ENCODE measurements around the gene GNG7. TPM values are rescaled to one million over a fixed set of nuclear protein-coding genes. Genes with fewer than 3 reads are reported as not detected.

The GNG7 gene
- total RNA-seq, 1 donor from 2014 or later, result 1.8 TPM

- H3K36me3 Mint-ChIP-seq (ENCODE audit: low read depth, unreplicated experiment), result no peaks in the 10 kb centered on the region
- no peak for TF ChIP-seq EZH2 (IDR thresholded peaks at IDR 0.05; ENCODE audit: insufficient read depth, low read length)
- TF ChIP-seq, protein P1, sequence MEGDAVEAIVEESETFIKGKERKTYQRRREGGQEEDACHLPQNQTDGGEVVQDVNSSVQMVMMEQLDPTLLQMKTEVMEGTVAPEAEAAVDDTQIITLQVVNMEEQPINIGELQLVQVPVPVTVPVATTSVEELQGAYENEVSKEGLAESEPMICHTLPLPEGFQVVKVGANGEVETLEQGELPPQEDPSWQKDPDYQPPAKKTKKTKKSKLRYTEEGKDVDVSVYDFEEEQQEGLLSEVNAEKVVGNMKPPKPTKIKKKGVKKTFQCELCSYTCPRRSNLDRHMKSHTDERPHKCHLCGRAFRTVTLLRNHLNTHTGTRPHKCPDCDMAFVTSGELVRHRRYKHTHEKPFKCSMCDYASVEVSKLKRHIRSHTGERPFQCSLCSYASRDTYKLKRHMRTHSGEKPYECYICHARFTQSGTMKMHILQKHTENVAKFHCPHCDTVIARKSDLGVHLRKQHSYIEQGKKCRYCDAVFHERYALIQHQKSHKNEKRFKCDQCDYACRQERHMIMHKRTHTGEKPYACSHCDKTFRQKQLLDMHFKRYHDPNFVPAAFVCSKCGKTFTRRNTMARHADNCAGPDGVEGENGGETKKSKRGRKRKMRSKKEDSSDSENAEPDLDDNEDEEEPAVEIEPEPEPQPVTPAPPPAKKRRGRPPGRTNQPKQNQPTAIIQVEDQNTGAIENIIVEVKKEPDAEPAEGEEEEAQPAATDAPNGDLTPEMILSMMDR (IDR thresholded peaks at IDR 0.05; ENCODE audit: insufficient read depth, low read depth, low read length), result no peak
- Histone ChIP-seq H3K4me3 (ENCODE audit: insufficient read depth, low read depth, low read length) (no peak overlapping the region), H3K4me2 (ENCODE audit: low read length) (peak overlapping the region; percentile 70), H3K27ac (ENCODE audit: low read depth, low read length) (no peak overlapping the region), H2AFZ (ENCODE audit: low read depth, low read length) (no peak overlapping the region), H3K4me1 (ENCODE audit: insufficient read depth, low read length) (peaks cover 22% of the 10 kb centered on the region), H3K9me3 (ENCODE audit: insufficient read depth, low read depth, low read length) (no peaks in the 10 kb centered on the region), H3K9ac (ENCODE audit: low read length) (no peak overlapping the region), H3K36me3 (ENCODE audit: insufficient read depth, low read length) (no peaks in the 10 kb centered on the region), H4K20me1 (ENCODE audit: insufficient read depth, low read length) (no peaks in the 10 kb centered on the region), H3K79me2 (ENCODE audit: insufficient read depth, low read length) (no peaks in the 10 kb centered on the region), H3K27me3 (ENCODE audit: insufficient read depth, low read length) (peaks cover 3% of the 10 kb centered on the region)
- no peaks in the 10 kb centered on the region for H3K9me3 Mint-ChIP-seq (ENCODE audit: unreplicated experiment)
- H3K27me3 Mint-ChIP-seq (ENCODE audit: low read depth, unreplicated experiment), result peaks cover 14% of the 10 kb centered on the region
- FAIRE-seq, result no peak
- no peaks in the 10 kb centered on the region for H3K4me1 Mint-ChIP-seq (ENCODE audit: low read depth, unreplicated experiment)
- peak overlapping the region; percentile 77 for H3K4me3 Mint-ChIP-seq (ENCODE audit: unreplicated experiment)
- DNase-seq (ENCODE audit: low read depth), result no peak
- no peak overlapping the region for H3K27ac Mint-ChIP-seq (ENCODE audit: unreplicated experiment)
These were observed 19.4 kb upstream of the GNG7 start for GRCh38 chr19:2721570-2722540.

DNA sequence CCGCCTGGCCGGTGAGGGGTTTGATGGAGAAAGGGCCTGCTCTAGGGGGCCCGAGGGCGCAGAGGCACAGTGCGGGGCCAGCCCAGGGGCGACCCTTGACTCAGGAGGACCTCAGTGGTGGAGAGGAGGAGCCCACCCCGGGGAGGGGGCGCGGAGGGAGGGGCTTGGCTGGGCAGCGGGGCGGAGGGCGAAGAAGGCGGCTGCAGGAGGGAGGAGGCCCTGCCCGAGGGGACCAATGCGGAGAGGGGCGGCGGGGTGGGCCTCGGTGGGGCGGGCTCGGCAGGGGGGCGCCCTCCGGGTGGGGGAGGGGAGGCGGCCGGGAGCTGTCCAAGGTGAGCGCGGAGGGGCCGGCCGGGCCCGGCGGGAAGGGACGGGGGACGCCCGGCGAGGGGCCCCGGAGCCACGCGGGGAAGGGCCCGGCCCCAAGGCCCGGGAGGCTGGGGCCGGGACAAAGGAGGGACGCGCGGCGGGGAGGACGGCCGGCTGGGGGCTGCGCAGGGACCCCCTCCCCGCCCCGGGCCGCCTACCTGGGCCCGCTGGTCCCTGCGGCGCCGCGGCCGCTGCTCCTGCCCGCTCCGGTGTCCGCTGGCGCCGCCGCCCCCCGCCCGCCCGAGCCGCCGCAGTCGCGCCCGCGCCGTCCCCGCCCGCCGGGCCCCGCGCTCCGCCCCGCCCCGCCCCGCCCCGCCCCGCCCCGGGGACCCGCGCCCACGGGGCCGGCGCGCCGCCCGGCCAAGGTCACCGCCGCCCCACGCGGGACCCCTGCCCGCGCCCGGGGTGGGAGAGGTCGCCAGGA lies 18.5 kb upstream of the GNG7 start, which contains the start of gene DIRAS1:
Gene DIRAS1, minus strand, starts transcription at position 596 of the 793 bp plus-strand sequence. CDS start 3,566 bp downstream, outside the sequence.
- H3K4me3 ChIP-seq (ENCODE audit: insufficient read depth, low read depth, low read length), result no peak within 1 kb of the TSS
- no peak within 1 kb of the TSS for H3K27ac Mint-ChIP-seq (ENCODE audit: unreplicated experiment)
- peaks cover under 1% of the 10 kb centered on the region for H3K9me3 Mint-ChIP-seq (ENCODE audit: unreplicated experiment)
- peaks cover 22% of the 10 kb centered on the region for H3K4me1 ChIP-seq (ENCODE audit: insufficient read depth, low read length)
- no peaks in the 10 kb centered on the region for H4K20me1 ChIP-seq (ENCODE audit: insufficient read depth, low read length)
- no peak within 1 kb of the TSS for H3K9ac ChIP-seq (ENCODE audit: low read length)
- H3K4me1 Mint-ChIP-seq (ENCODE audit: low read depth, unreplicated experiment), result no peaks in the 10 kb centered on the region
- peaks cover under 1% of the 10 kb centered on the region for H3K36me3 Mint-ChIP-seq (ENCODE audit: low read depth, unreplicated experiment)
- no peak for FAIRE-seq
- no peak within 1 kb of the TSS for H2AFZ ChIP-seq (ENCODE audit: low read depth, low read length)
- H3K79me2 ChIP-seq (ENCODE audit: insufficient read depth, low read length), result no peaks in the 10 kb centered on the region
- no peaks in the 10 kb centered on the region for H3K36me3 ChIP-seq (ENCODE audit: insufficient read depth, low read length)
- H3K27ac ChIP-seq (ENCODE audit: low read depth, low read length), result no peak within 1 kb of the TSS
- TF ChIP-seq, protein P1 (IDR thresholded peaks at IDR 0.05; ENCODE audit: insufficient read depth, low read depth, low read length), result no peak
- no peak for TF ChIP-seq EZH2 (IDR thresholded peaks at IDR 0.05; ENCODE audit: insufficient read depth, low read length)
- H3K4me2 ChIP-seq (ENCODE audit: low read length), result peak within 1 kb of the TSS; percentile 72
- no peaks in the 10 kb centered on the region for H3K9me3 ChIP-seq (ENCODE audit: insufficient read depth, low read depth, low read length)
- no peak for DNase-seq (ENCODE audit: low read depth)
- peak within 1 kb of the TSS; percentile 77 for H3K4me3 Mint-ChIP-seq (ENCODE audit: unreplicated experiment)
- H3K27me3 ChIP-seq (ENCODE audit: insufficient read depth, low read length), result no peaks in the 10 kb centered on the region
- H3K27me3 Mint-ChIP-seq (ENCODE audit: low read depth, unreplicated experiment), result peaks cover 11% of the 10 kb centered on the region

All from astrocyte (in vitro differentiated cells and primary cell).